ENCODE results near the gene HSPB8. TPM values are rescaled to one million over a fixed set of nuclear protein-coding genes. Genes with fewer than 3 reads are reported as not detected.

Gene HSPB8
- total and polyA plus RNA-seq, 4 donors: 34.4 to 49.1 (median 40.7) TPM

DNA sequence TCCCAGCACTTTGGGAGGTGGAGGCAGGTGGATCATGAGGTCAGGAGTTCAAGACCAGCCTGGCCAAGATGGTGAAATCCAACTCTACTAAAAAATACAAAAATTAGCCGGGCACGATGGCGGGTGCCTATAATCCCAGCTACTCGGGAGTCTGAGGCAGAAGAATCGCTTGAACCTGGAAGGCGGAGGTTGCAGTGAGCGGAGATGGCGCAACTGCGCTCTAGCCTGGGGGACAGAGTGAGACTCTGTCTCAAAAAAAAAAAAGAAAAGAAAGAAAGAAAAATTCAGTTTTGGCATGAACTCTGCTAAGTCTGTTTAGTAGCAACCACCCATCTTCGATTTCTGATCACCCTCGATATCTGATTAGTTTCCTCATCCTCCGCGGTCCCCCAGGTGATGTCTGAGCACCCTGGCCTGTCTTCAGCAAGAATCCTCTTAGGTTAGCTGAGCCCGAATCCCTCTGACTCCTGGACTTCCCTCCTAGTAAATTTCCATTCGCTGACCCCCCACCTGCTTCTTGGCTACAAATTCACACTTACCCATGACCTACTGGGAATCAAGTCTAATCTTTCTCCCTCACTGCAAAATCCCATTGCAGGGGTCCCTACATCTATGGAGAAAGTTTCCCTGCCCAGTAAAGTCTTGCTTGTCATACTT lies 879 bp upstream of the HSPB8 start:
- Histone ChIP-seq H3K4me3 (no peak overlapping the region), H3K9me3 (ENCODE audit: control insufficient read depth in 4 of 4, insufficient read depth in 3 of 4, low read length in 3 of 4) (no peaks in the 10 kb centered on the region), H3K4me1 (ENCODE audit: control insufficient read depth in 5 of 5, insufficient read depth in 5 of 5, low read length in 5 of 5) (peaks cover 0 to 50% (median 1%) of the 10 kb centered on the region in 5 donors), H3K27ac (ENCODE audit: low read depth in 1 of 2, low read length in 1 of 2) (peak overlapping the region; percentile 6 to 88), H3K36me3 (ENCODE audit: control insufficient read depth in 4 of 4, insufficient read depth in 4 of 4, low read length in 4 of 4) (no peaks in the 10 kb centered on the region), H3K27me3 (ENCODE audit: control insufficient read depth in 3 of 3, insufficient read depth in 3 of 3, low read length in 2 of 3) (no peaks in the 10 kb centered on the region), H3K9ac (ENCODE audit: insufficient read depth in 1 of 2, low read length in 2 of 2) (no peak overlapping the region)
- ATAC-seq (ENCODE audit: insufficient read depth, low FRiP score) (no peak), DNase-seq (no peak)
- 91 to 92% methylated on average over 15 of the region's 15 CpGs for whole genome bisulfite sequencing, 2 donors
- TF ChIP-seq, protein P1, sequence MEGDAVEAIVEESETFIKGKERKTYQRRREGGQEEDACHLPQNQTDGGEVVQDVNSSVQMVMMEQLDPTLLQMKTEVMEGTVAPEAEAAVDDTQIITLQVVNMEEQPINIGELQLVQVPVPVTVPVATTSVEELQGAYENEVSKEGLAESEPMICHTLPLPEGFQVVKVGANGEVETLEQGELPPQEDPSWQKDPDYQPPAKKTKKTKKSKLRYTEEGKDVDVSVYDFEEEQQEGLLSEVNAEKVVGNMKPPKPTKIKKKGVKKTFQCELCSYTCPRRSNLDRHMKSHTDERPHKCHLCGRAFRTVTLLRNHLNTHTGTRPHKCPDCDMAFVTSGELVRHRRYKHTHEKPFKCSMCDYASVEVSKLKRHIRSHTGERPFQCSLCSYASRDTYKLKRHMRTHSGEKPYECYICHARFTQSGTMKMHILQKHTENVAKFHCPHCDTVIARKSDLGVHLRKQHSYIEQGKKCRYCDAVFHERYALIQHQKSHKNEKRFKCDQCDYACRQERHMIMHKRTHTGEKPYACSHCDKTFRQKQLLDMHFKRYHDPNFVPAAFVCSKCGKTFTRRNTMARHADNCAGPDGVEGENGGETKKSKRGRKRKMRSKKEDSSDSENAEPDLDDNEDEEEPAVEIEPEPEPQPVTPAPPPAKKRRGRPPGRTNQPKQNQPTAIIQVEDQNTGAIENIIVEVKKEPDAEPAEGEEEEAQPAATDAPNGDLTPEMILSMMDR (IDR thresholded peaks at IDR 0.05; ENCODE audit: control extremely low read depth, extremely low read depth): no peak

DNA sequence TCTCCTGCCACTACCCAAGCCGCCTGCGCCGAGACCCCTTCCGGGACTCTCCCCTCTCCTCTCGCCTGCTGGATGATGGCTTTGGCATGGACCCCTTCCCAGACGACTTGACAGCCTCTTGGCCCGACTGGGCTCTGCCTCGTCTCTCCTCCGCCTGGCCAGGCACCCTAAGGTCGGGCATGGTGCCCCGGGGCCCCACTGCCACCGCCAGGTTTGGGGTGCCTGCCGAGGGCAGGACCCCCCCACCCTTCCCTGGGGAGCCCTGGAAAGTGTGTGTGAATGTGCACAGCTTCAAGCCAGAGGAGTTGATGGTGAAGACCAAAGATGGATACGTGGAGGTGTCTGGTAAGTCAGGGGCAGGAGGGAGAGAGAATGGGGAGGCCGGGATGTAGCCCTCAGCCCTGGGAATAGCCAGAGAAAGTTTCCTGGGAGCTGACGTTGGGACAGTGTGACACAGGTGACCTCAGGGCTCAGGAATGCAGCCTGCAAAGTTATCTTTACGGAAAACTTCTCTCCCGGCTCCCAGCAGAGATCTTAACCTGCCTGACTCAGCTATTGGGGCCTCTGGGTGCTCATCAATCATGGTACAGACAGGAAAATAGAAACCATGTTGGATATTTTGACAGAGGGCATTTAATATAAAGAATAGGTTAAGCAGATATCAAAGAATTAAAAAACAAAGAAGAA lies 747 bp downstream of the HSPB8 start:
- H3K9ac ChIP-seq (ENCODE audit: insufficient read depth in 1 of 2, low read length in 2 of 2): peak overlapping the region in 1 of 2 donors; percentile 75
- TF ChIP-seq, protein P1 (IDR thresholded peaks at IDR 0.05; ENCODE audit: control extremely low read depth, extremely low read depth): no peak
- 25 to 46% methylated on average over 18 of the region's 18 CpGs for WGBS, 2 donors
- H3K4me1 ChIP-seq (ENCODE audit: control insufficient read depth in 5 of 5, insufficient read depth in 5 of 5, low read length in 5 of 5): peaks cover 0 to 56% (median 1%) of the 10 kb centered on the region in 5 donors
- no peaks in the 10 kb centered on the region for H3K36me3 ChIP-seq (ENCODE audit: control insufficient read depth in 4 of 4, insufficient read depth in 4 of 4, low read length in 4 of 4)
- peak overlapping the region; percentile 90 to 92 for H3K27ac ChIP-seq (ENCODE audit: low read depth in 1 of 2, low read length in 1 of 2)
- H3K9me3 ChIP-seq (ENCODE audit: control insufficient read depth in 4 of 4, insufficient read depth in 3 of 4, low read length in 3 of 4): no peaks in the 10 kb centered on the region
- peak overlapping the region; percentile 80 for H3K4me3 ChIP-seq
- no peaks in the 10 kb centered on the region for H3K27me3 ChIP-seq (ENCODE audit: control insufficient read depth in 3 of 3, insufficient read depth in 3 of 3, low read length in 2 of 3)
- DNase-seq: peak in 2 of 3 donors; percentile 44 to 53
- ATAC-seq (ENCODE audit: insufficient read depth, low FRiP score): peak; percentile 52

DNA sequence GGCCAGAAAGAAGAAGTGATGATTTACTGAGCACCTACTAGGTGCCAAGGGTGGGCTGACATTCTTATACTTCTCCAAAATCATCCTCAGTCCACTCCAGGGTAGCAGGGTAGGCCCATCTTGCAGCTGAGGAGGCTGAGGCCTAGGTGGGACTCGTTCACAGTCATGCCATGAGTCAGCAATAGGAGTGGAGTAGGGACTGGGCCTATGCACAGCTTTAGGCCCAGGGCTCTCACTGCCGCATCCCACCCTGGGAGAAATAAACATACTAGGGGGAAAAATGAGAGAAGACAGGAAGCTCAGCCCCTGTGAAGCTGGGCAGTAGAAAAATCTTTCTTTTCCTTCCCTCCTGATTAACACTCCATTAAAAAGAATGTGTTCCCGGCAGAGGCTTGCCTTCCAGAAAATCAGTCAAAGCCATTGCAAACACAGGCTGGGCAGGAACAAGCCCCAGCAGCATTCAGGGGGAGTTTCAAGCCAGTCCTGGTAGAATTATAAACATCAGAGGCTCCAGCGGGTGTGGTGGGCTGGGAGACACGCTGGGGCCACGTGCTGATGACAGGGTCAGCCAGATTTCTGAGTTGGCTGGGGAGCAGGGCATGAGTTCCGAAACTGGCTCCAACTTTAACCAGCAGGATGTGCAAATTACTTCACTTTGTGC lies 1.8 kb downstream of the HSPB8 start:
- peaks cover 0 to 57% (median 1%) of the 10 kb centered on the region in 5 donors for H3K4me1 ChIP-seq (ENCODE audit: control insufficient read depth in 5 of 5, insufficient read depth in 5 of 5, low read length in 5 of 5)
- 22 to 47% methylated on average over 7 of the region's 7 CpGs for WGBS, 2 donors
- no peaks in the 10 kb centered on the region for H3K9me3 ChIP-seq (ENCODE audit: control insufficient read depth in 4 of 4, insufficient read depth in 3 of 4, low read length in 3 of 4)
- ATAC-seq (ENCODE audit: insufficient read depth, low FRiP score) (no peak), DNase-seq (peak; percentile 83 to 91 (median 87))
- H3K36me3 ChIP-seq (ENCODE audit: control insufficient read depth in 4 of 4, insufficient read depth in 4 of 4, low read length in 4 of 4): no peaks in the 10 kb centered on the region
- H3K4me3 ChIP-seq: peak overlapping the region; percentile 53
- peak overlapping the region; percentile 72 to 90 for H3K27ac ChIP-seq (ENCODE audit: low read depth in 1 of 2, low read length in 1 of 2)
- TF ChIP-seq, protein P1 (IDR thresholded peaks at IDR 0.05; ENCODE audit: control extremely low read depth, extremely low read depth): no peak
- H3K9ac ChIP-seq (ENCODE audit: insufficient read depth in 1 of 2, low read length in 2 of 2): peak overlapping the region in 1 of 2 donors; percentile 75
- no peaks in the 10 kb centered on the region for H3K27me3 ChIP-seq (ENCODE audit: control insufficient read depth in 3 of 3, insufficient read depth in 3 of 3, low read length in 2 of 3)

All from lung (tissue), 12 donors.